GM20431 (cell line): ENCODE measurements around the gene SOX30.

Experiments
- in situ Hi-C: fragments of 300-500 bp; cut with MseI, MboI; formaldehyde crosslinking; loops from one replicate; pipeline ENCODE4 v1.15.0; 2020; ENCODE audit warnings: low sequenced_read_pairs; ENCODE audit not compliant: unreplicated experiment

The SOX30 gene

DNA sequence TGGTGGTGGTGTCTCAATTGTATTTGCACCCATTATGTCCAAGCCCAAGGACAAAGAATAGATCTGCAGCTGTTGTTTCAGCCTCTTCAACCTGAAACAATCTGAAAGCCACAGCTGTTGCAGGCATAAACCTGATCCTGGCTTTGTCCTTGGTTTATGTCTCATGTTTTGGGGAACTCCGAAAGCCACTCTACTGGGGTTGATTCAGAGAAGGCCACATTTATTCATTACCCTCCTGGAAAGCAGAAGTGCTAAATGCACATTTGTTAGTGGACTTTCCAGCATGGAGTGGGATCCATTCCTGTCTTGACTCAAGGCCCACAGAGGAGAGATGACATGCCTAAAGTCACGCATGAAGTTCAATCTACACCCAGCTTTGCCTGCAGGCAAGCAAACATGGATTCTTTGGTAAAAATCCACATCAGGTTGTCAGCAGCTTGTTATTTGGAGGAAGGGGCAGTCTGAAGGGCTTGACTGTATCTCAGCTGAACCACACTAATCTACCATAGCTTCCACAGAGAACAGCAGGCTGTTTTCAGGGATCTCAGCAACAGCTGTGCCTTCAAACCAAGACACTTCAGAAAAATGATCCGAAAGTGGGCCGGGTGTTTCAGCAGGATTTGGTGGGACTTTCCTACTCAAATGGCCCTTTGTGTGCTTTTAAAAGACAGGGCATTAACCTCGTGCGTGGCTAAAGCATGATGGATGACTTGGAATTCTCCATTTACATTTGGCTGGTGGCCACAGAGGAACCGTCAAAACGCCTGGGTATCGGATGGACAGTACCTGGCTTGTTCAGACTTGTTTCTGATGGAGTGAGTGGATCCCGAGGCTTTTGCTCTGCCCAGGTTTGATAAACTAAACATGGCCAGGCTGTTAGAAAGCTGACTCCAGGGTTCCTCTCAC is 40.4 kb downstream of the SOX30 start:
- in situ Hi-C loops, result no loop called here

DNA sequence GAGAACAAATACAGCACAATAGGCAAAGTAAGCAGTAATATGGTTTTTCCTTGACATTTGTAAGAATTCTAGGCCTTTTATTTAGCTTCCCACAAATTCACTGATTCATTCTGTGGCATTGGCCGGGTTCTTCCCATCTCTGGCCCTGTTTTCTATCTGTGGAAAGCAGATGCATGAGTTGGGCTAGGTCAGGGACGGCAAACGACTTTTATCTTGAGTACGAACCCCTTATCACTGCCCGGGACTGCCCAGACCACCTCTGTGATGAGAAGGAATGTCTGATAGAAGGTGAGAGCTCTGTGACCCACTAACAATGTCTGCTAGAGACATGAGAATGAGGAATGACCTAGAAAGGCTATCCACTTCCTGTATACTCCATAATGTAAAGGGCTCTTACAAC is 41.2 kb downstream of the SOX30 start:
- in situ Hi-C loops, result no loop called here

DNA sequence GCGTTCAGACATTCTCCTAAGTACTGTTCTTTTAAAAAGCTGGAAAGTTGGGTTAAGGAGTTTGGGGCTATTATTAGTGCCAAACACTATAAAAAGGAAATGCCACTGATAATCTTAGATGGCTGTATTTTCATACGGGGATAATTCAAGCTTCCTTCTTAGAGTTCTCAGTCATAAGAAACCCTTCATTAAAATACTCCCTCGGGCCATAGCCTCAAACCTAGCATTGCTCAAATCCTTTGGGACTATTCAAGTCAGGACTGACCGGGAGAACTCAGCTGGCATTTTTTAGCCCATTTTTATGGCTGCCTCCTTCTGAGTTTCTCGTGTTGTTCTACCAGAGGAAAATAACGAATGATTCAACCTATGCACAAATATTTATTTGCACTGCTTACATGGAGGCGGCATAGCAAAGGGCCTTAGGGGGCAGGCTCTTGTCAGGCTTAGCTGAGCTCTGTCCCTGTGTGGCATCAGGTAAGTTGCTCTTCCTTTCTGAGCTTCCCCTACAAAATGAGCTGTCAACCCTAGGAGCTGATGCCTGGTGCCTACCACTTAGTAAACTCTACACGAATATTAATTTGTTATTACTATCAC is 43.2 kb downstream of the SOX30 start:
- in situ Hi-C loops, result no loop called here

GRCh38 chr5:157607371-157608161 is 44.7 kb downstream of the SOX30 start:
- in situ Hi-C loops, result no loop called here

GRCh38 chr5:157606046-157606445 is 46.2 kb downstream of the SOX30 start:
- in situ Hi-C loops, result no loop called here

DNA sequence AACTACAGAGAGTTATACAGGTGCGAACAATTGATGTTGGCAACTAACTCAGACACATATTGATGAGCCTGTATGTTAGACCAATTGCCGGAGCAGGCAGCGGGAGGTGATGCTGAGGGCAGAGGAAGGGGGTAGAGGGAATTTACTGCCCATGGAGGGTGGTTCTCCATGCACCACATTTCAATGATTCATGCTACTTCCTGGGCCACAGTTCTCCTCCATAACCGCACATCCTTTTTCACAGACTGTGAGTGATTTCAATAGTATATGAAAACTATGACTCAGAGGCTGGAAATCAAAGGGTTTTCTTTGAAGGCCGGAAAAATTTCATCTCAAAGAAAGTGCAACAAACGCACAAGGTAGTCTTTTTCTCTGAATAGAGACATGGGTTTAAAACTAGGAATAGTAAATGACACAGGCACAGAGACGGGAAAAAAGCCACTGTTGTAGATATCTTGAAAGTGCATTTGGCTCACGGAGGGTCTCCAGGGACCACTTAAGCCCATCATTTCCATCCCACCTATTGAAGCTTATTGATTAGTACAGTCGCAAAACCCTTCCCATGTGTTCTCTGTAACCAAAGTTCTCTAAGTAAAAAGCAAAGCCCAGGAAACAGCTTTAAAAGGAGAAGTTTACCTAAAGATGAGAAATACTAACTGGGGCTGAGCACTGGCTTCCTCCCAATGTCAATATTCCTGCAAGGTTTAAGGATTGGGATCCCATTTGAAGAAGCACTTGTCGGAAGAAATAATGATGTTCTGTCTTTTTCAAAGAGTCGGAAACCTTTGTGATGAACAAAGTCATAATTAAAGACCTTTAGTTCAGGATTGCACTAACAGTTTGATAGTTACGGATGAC is 48.7 kb downstream of the SOX30 start:
- in situ Hi-C loops, result no loop called here

DNA sequence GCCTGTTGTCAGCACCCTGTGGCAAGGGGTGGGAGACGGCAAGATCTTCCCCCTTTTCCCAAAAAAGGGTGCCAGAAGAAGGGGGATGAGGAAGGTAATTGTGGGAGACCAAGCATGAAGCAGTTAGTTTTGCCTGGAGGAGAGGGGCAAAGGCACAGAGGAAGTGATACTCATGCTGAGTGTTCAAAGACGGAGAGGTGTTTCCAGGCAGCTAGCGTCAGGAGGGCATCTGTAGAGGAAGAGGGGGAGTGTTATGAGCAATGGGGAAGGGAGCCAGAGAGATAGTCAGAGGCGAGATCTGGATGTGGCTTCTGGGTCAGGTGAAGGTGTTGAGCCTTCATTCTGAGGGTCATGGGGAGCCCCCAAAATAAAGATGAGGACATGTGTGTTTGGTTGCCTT is 49.7 kb downstream of the SOX30 start:
- in situ Hi-C loops, result no loop called here

- in situ Hi-C loops, result no loop called here
These were observed 52.0 kb downstream of the SOX30 start for GRCh38 chr5:157600252-157600651.

GRCh38 chr5:157599565-157599964 is 52.7 kb downstream of the SOX30 start:
- in situ Hi-C loops, result no loop called here

GRCh38 chr5:157598350-157598936 is 53.8 kb downstream of the SOX30 start:
- in situ Hi-C loops, result no loop called here

DNA sequence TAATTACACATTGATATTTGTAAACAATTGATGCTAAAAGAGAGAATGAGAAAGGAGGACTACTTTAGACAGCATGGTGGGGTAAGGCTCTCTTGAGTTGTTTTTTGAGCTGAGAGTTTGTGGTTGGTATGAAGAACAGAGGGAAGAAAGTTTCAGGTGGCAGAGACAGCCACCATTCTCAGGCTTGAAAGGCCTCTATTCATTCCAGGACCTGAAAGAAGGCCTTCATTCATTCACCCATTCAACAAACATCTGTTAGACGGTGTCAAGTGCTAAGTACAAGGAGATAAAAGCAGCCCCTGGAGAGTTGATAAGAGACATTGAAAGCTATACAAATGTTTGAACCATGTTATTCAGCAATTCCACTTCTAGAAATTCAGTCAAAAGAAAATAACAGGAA is 55.0 kb downstream of the SOX30 start:
- in situ Hi-C loops, result no loop called here

DNA sequence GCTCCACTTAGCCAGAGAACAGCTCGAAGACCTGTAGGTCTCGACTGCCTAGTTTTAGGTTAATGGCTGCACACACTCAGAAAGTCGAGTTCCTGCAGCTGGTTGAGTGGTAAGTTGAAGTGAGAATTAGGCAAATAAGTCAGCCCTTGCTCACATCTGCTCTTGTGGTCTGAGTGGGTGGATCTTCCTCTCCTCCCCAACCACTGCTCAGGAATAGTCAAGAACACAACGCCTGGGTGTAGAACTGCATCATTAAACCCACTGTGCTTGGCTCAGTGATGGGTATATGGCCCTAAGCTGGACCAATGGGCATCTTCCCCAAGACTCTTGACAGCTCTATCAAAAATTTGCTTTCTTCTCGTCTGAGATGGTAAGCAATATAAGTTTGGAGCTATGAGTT is 55.8 kb downstream of the SOX30 start:
- in situ Hi-C loops, result no loop called here

- in situ Hi-C loops, result no loop called here
These were observed 57.4 kb downstream of the SOX30 start for GRCh38 chr5:157594675-157595459.

DNA sequence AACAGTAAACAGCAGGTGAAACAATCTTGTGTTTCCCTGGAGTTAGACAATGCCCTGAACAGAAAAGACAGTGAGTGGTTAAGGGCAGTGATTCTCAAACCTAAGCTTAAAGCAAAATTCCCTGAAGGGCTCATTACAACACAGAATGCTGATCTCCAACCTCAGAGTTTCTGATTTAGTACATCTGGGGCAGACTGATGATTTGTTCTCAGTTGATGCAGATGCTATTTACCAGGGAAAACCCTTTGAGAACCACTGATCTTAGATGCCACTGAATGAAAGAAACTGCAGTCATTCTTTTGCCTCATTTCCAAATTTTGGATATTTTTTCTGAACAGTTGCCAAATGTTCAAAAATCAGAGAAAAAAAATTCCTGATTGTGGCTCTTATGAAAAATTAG is 58.0 kb downstream of the SOX30 start:
- in situ Hi-C loops, result no loop called here

DNA sequence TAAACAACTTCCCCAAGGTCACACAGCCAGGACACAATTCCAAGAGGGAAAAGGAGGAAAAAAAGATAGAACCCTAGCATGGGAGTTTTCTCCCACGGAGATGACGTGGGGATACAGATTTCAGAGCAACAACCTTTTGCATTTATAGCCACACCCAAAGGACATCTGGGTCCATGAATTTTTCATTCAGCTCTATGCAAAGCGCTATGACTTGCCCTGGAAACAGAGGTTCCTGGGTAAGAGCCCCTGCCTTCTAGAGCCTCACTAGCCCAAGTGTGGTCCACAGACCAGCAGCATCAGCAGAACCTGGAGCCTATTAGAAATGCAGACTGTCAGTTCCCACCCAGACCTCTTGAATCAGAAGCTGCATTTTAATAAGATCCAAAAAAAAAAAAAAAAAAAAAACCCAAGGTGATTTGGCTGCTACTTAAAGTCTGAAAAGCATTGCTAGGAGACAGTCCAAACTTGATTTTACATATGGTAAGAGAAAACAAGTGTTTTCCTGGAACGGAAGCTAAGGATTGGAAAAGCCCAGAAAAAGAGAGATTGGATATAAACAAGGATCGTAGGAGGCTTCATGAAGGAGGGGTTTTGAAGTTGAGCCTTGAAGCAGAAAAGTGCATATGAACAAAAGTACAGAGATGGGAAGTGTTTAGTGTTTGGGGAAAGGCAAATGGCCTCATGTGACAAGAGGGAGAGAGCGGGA is 59.0 kb downstream of the SOX30 start:
- in situ Hi-C loops, result no loop called here

GRCh38 chr5:157592594-157592993 is 59.6 kb downstream of the SOX30 start:
- in situ Hi-C loops, result no loop called here

DNA sequence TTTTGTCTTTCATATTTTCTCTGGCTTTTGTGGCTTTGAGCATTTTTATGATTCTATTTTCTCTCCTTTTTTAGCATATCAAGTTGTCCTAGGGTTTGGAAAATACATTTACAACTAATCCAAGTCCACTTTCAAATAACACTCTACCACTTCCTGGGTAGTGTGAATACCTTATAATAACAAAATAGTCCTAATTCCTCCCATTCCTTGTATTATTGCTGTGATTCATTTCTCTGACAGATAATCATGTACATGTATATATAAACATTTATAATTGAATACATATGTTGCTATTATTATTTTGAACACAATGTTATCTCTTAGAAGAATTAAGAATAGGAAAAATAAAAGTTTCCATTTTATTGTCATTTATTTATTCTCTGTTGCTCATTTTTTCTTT is 61.8 kb downstream of the SOX30 start:
- in situ Hi-C loops, result no loop called here

GRCh38 chr5:157584628-157585027 is 67.6 kb downstream of the SOX30 start:
- in situ Hi-C loops, result no loop called here
